GM18951 (cell line): ENCODE measurements around the gene PSMG3.

Experiments used
- POLR2A ChIP-seq: IDR thresholded peaks from 4 replicates; pipeline ENCODE4 v1.6.1; 2011; ENCODE audit warnings: mild to moderate bottlenecking; ENCODE audit not compliant: insufficient read length, insufficient read depth; ENCODE audit errors: extremely low read depth
- in situ Hi-C: fragments of 300-500 bp; cut with MboI; formaldehyde crosslinking; loops from one replicate; pipeline ENCODE4 v1.12.0; 2022; ENCODE audit warnings: low sequenced_read_pairs, mixed read lengths, inconsistent platforms; ENCODE audit not compliant: unreplicated experiment

The PSMG3 gene, protein sequence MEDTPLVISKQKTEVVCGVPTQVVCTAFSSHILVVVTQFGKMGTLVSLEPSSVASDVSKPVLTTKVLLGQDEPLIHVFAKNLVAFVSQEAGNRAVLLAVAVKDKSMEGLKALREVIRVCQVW

DNA sequence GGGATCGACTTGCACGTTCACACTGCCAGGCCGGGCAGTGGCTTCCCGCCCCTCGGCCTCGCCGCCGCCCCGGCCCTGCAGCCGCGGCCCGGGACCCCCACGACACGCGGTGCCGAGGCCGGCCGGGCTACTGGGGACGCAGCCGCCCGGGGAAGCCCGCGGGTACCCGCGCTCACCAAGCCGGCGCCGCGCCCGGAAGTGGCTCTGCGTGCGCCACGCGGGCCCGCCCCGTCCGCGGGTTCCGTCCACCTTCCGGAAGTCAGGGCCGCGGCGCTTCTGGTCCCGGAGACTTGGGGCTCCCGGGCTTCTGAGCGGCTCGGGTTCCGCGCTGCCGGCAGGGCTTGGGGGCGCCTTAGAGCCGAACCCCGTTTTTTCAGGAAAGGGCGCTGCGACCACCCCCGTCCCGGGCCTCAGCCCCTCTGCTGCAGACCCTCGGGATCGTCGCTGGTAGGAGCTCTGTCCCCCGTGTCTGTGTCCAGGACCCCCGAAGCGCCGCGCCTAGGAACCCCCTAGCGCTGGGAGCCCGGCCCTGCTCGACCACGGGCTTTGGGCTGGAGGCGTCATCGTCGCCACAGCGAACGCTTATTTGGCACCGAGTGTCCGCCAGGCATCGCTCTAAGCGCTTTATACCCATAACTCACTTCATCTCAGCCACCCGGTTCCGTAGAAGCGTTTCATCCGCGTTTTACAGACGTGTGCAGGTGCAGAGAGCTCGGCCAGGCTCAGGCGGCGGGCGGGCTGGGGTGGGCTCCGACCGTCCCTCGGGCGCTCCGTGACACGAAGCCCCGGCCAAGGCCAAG lies at the start of gene PSMG3:
Gene PSMG3 (minus strand): TSS at position 200 of the 800 bp plus-strand sequence. CDS start 693 bp downstream, outside the sequence.
- peak; percentile 96 for TF ChIP-seq POLR2A
- in situ Hi-C loops = no loop called here

DNA sequence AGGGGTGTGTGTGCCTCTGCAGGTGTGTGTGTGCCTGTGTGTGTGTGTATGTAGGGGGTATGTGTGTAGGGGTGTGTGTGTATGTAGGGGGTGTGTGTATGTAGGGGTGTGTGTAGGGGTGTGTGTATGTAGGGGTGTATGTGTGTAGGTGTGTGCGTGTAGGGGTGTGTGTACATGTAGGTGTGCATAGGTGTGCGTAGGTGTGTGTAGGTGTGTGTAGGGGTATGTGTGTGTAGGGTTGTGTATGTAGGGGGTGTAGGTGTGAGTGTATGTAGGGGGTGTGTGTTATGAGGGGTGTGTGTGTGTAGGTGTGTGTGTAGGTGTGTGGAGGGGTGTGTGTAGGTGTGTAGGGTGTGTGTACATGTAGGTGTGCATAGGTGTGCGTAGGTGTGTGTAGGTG lies 48.6 kb upstream of the PSMG3 start:
- in situ Hi-C loops = no loop called here
- TF ChIP-seq POLR2A = no peak

DNA sequence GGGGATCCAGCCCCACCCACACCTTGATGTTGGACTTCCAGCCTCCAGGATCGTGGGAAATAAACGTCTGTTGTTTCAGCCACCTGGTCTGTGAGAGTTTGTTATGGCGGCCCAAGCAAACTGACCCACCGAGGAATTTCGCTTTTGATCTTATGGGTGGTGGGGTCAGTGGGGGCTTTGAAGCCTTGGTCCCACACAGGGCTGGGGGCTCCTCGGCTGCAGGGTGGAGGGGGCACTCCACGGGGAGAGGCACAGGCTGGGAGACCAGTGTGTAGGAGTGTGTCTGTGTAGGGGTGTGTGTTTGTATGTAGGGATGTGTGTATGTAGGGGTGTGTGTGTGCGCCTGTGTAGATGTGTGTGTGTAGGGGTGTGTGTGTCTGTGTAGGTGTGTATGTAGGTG lies 48.1 kb upstream of the PSMG3 start:
- in situ Hi-C loops = no loop called here
- no peak for TF ChIP-seq POLR2A

DNA sequence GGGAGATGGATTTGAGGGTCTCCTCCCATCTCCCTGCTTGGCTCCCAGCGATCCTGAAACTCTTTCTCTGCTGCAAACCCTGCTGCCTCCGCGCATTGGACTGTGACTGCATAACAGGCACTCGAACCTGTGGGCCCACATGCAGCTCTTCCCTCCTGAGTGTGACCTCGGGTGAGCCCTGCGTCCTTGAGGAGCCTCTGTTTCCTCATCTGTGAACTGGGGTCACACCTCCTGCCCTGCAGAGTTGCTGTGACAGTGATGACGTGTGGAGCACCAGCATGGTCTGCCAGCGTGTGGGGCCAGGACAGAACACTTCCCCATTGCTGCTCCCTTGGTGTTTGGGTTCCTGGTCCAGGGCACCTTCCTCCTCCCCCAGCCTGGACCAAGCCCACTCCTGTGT lies 46.9 kb upstream of the PSMG3 start:
- in situ Hi-C loops = no loop called here
- no peak for TF ChIP-seq POLR2A

DNA sequence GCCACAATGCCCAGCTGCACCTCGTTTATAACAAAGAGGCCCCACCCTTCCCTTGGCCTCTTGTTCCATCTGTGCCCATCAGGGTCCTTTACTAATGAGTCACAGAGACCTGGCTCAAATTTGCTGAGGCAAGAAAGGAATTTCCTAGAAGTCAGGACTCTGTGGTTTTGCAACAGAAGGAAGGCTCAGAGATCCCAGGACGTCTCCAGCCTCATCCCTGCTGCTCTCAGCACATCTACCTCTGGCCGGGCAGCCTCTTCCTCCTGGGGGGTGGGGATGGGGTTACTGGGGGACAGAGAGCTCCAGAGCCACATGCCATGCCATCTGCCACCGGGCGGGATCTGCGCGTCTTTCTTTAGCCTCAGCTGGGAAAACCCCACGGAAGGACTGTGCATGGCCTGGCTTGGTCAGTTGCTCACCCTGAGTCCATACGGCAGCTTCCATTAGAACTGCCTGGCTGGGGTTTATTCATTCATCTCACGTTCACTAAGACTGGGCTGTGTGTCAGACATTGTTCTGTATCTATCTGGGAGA lies 41.9 kb upstream of the PSMG3 start:
- TF ChIP-seq POLR2A = no peak
- in situ Hi-C loops = no loop called here

DNA sequence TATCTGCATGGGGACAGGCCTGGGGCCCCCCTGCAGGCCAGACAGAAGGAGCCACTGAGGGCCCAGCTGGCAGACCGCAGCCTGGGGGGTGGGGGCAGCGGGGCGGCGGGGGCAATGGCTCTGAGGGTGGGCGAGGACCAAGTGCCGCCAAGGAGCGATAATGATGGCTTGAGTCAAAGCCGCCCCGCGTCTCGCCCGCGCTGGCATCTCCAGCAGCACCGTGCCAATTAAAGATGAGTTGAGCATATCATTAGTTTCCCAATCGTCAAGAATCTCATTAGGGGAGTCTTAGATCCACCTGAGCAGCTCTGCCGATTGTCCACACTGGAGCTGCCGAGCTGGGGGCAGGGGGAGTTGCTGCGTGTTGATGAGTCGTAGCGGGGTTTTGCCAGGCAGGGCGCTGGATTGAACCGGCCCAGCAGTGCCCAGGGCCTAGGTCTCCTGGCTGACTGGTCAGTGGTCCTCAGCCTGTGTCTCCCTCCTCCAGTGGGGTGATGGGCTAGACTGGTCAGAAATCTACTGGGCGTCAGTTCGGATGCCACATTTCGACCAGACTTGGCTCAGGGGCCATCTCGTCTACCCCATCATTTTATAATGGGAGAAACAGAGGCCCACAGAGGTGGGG lies 41.0 kb upstream of the PSMG3 start:
- in situ Hi-C loops = no loop called here
- no peak for TF ChIP-seq POLR2A

DNA sequence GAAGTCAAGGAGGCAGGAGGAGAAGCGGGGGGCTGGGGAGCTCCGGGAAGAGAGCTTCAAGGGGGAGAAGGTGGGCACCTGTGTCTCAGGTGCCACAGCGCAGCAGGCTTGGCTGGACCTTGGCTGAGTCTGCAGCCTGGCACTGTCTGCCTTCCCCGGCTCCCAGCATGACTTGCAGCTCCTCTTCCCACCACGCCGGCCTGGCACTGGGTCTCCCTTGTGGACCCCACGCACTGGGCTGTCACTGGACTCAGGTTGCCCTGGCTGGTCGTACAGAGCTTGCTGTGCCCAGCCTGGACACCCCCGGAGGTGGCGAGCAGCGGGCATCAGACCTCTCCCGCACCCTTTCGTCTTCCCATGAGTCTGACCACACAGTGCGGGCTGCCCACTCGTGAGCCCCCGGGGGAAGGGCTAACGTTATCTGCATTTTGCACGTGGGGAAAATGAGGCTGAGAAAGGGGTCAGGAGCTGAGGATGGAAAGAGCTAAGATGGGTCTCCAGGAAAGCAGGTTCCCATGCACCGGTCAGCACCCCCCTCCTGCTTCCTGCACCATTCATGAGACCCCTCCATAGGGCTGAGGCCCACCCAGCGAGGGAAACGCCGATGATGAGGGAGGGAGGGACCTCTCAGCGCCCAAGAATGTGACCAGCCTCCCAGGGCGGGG lies 40.3 kb upstream of the PSMG3 start:
- in situ Hi-C loops = no loop called here
- no peak for TF ChIP-seq POLR2A

DNA sequence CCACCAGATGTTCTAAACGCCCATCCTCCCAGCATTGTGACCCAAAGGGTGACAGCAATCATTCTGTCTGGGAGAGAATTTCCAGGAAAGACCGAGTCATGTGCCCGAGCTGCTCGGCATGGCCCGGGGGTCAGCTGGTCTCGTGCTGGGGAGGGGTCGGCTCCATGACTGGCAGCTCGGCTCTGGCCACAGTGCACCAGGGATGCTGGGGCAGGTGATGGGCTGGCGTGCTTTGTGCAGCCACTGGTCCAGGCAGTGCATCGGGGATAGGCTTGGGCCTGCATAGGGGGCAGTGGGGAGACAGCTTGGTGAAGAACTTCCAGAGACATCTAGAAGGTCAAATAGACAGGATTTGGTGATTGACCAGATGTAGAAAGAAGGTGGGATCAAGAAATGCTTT lies 39.2 kb upstream of the PSMG3 start:
- no peak for TF ChIP-seq POLR2A
- in situ Hi-C loops = no loop called here

DNA sequence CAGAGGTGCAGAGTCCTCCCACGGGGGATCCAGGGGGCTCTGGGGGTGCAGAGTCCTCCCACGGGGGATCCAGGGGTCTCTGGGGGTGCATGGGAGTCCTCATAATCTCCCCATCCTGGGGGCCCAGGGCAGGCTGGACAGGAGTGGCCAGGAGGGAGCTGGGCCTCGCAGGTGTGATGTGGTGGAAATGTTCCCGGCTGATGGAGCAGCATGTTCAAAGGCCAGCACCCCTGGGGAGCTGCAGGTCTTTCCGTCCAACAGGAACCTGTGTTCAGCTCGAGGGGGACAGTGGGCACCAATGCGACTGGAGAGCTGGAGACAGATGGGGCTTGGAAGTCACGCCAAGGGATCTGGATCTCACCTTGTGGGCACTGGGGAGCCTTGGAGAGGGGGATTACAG lies 38.5 kb upstream of the PSMG3 start:
- in situ Hi-C loops = no loop called here
- TF ChIP-seq POLR2A = no peak

DNA sequence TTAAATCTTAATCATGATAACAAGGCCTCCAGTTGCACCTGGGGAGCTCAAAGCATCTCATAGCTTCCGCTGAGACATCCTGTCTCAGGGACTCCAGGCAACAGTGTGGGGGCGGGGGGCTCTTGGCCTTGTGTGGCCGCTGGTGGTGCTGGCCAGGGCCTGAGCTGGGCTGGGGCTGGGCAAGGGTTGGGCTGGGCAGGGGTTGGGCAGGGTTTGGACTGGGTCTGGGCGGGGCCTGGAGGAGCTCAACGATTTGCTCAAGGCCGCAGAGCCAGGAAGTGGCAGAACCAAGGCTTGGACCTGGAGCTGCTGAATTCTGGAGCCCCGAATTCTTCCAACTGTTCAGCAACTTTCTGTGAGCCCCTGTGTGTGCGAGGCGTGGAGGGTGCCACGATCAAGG lies 37.9 kb upstream of the PSMG3 start:
- no peak for TF ChIP-seq POLR2A
- in situ Hi-C loops = no loop called here

DNA sequence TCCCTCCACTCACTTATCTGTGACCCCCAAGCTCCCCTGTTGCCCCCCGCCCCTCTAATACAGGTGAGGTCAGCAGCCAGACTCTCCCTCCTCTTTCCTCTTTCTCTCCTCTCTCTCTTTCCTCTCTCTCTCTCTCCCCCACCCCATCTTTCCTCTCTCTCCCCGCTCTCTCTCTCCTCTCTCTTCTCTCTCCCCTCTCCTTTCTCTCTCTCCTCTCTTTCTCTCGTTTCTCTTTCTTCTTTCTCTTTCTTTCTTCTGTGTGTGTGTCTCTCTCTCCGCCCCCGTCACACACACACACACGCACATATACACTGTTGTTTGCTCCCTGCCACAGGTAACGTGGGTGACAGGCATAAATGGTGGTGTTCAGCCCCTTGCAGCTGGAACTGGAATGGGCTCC lies 37.2 kb upstream of the PSMG3 start:
- no peak for TF ChIP-seq POLR2A
- in situ Hi-C loops = no loop called here

DNA sequence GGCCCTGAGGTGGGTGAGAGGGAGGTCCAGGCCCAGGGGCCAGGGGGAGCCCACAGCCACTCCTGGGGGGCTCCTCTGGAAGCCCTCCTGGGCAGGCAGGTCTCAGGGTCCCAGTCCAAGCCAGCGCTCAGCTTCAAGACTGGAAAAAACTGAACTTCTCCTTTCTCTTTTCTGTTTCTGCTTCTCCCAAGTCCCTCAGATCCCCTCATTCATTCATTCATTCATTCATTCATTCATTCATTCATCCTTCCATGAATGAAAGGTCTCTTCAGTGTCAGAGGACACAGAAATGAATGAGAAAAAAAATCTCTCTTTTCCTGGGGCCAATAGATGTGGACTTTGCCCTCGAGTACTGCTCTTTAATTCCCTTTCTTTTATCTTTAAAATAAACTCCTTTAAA lies 34.6 kb upstream of the PSMG3 start:
- TF ChIP-seq POLR2A = no peak
- in situ Hi-C loops = no loop called here

DNA sequence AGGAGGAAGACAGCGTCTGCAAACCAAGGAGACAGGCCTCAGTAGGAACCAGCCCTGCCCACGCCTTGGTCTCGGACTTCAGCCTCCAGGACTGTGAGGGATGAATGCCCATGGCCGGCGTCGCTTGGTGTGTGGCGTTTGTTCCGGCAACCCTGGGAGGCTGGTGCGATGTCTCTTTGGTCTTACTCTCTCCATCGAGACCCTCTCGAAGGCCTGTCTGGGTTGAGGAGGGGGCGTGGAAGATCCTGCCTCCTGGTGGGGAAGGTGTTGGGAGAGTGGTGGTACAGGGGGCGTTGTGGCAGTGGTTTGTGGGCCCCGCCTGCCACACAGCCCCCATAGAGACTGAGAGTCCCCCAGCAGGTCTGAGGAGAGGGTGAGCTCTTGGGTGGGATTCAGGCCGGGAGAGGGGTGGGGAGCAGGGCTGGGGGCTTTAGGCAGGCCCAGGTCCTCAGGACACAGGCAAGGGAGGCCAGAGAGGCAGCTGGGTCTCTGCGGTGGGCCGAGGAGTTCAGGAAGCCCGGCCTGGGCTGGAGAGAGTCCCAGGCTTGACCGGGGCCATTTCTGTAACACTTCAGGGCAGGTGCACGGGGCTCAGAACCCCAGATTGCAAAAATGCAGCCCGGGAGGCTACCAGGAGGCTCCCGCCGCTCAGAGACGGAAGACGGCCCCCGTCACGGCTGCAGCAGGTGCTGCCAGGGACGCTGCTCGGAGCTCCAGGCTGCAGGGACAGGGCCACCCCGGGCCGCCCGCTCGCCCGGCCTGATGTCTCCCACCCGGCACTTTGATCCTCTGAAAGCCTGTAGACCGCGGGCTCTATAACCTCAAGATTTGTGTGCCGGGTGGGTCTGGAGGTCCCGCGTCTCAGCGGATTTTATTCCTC lies 33.8 kb upstream of the PSMG3 start:
- in situ Hi-C loops = no loop called here
- TF ChIP-seq POLR2A = no peak

DNA sequence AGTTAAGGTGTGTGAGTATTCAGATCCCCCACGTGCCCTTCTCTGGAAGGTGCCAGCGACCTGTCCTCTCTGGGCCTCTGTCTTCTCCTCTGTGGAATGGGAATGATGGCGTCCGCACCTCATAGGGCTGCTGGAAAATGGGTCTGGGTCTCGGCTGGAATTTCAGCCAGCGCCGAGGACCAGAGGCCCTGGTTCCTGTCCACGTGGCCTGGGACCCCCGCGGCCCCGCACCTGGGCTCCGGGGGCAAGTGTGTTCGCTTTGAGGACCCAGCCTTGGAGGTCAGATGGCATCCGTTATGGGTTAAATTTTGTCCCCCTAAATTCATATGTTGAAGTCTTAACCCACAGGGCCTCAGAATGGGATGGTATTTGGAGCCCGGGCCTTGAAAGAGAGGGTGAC lies 32.6 kb upstream of the PSMG3 start:
- in situ Hi-C loops = no loop called here
- TF ChIP-seq POLR2A = no peak
